Smooth muscle cell (in vitro differentiated cells): ENCODE results near the gene ANKRD44. TPM values are rescaled to one million over a fixed set of nuclear protein-coding genes. Genes with fewer than 3 reads are reported as not detected.
"Not testable (repeated sequence)": the region's sequence is repeated elsewhere in the genome, so short reads cannot be mapped to it uniquely, and the experiment has no call there.

ENCODE experiments used
- DNase-seq: peaks from one replicate; lab custom pipeline; 2025; ENCODE audit not compliant: unreplicated experiment; lab: John Stamatoyannopoulos, UW
- H2AFZ ChIP-seq: fragments of 200-600 bp; sonication (generic); 2 replicates; pipeline ENCODE4 v1.6.0; 2016; ENCODE audit warnings: antibody characterized with exemption, low read depth, mild to moderate bottlenecking
- H3F3A ChIP-seq: fragments of 200-600 bp; sonication (generic); 2 replicates; pipeline ENCODE4 v1.6.0; 2017; ENCODE audit warnings: antibody characterized with exemption, low read depth
- H3K27ac ChIP-seq: fragments of 200-600 bp; sonication (generic); 2 replicates; pipeline ENCODE4 v1.5.1; 2016; ENCODE audit warnings: low read depth, mild to moderate bottlenecking
- H3K27me3 ChIP-seq: fragments of 200-600 bp; sonication (generic); 2 replicates; pipeline ENCODE4 v1.6.1; 2016; ENCODE audit warnings: low read depth, mild to moderate bottlenecking
- H3K36me3 ChIP-seq: fragments of 200-600 bp; sonication (generic); 2 replicates; pipeline ENCODE4 v1.5.1; 2016; ENCODE audit warnings: low read depth
- H3K4me1 ChIP-seq: fragments of 200-600 bp; sonication (generic); 2 replicates; pipeline ENCODE4 v1.5.1; 2016; ENCODE audit warnings: low read depth
- H3K4me2 ChIP-seq: fragments of 200-600 bp; sonication (generic); 2 replicates; pipeline ENCODE4 v1.6.0; 2016; ENCODE audit warnings: mild to moderate bottlenecking
- H3K4me3 ChIP-seq: fragments of 200-600 bp; sonication (generic); 2 replicates; pipeline ENCODE4 v1.5.1; 2016; ENCODE audit warnings: mild to moderate bottlenecking
- H3K79me2 ChIP-seq: fragments of 200-600 bp; sonication (generic); 2 replicates; pipeline ENCODE4 v1.6.0; 2016; ENCODE audit warnings: low read depth, mild to moderate bottlenecking
- H3K9ac ChIP-seq: fragments of 200-600 bp; sonication (generic); 2 replicates; pipeline ENCODE4 v1.6.0; 2016; ENCODE audit warnings: low read depth
- H3K9me3 ChIP-seq: fragments of 200-600 bp; sonication (generic); replicated peaks from 2 replicates; pipeline ENCODE4 v1.5.1; 2016; ENCODE audit warnings: low read depth
- H4K20me1 ChIP-seq: fragments of 200-600 bp; sonication (generic); 2 replicates; pipeline ENCODE4 v1.6.0; 2016; ENCODE audit warnings: low read depth
- WGBS: methylation state at CpG from one replicate; pipeline ENCODE4 v1.1.7; 2016; ENCODE audit warnings: low lambda C conversion rate; 5-methylcytosine and 5-hydroxymethylcytosine counted together
- polyA plus RNA-seq: library from polyadenylated mRNA; unstranded; fragments of >200 nt; fragmentation: Nextera tagmentation; extraction: Ambion mirVana; gene quantifications from 2 replicates; pipeline ENCODE4 v1.2.1, GENCODE V29; 2016
- total RNA-seq: library from RNA; depleted of rRNA; stranded (reverse); fragments of >200 nt; gene quantifications from 2 replicates; pipeline ENCODE4 v1.2.3, GENCODE V29; 2014
- TF ChIP-seq, protein P1 (sequence below): fragments of 200-600 bp; sonication (generic); IDR thresholded peaks from 2 replicates; pipeline ENCODE4 v1.5.1; 2017; ENCODE audit warnings: borderline replicate concordance, mild to moderate bottlenecking, antibody characterized with exemption; ENCODE audit not compliant: insufficient read depth, poor library complexity, severe bottlenecking

The ANKRD44 gene
- total and polyA plus RNA-seq, 2 experiments from 2014 or later, result 3.6 to 5.5 TPM

GRCh38 chr2:197028633-197029032 lies 281.9 kb downstream of the ANKRD44 start:
- no peak overlapping the region for H3K4me2 ChIP-seq
- H3K9ac ChIP-seq, result no peak overlapping the region
- DNase-seq, result no peak
- no peak overlapping the region for H3K4me3 ChIP-seq
- H3K27ac ChIP-seq, result no peak overlapping the region
- WGBS, result 90% methylated on average over 3 of the region's 3 CpGs
- no peaks in the 10 kb centered on the region for H3K79me2 ChIP-seq
- TF ChIP-seq, protein P1, sequence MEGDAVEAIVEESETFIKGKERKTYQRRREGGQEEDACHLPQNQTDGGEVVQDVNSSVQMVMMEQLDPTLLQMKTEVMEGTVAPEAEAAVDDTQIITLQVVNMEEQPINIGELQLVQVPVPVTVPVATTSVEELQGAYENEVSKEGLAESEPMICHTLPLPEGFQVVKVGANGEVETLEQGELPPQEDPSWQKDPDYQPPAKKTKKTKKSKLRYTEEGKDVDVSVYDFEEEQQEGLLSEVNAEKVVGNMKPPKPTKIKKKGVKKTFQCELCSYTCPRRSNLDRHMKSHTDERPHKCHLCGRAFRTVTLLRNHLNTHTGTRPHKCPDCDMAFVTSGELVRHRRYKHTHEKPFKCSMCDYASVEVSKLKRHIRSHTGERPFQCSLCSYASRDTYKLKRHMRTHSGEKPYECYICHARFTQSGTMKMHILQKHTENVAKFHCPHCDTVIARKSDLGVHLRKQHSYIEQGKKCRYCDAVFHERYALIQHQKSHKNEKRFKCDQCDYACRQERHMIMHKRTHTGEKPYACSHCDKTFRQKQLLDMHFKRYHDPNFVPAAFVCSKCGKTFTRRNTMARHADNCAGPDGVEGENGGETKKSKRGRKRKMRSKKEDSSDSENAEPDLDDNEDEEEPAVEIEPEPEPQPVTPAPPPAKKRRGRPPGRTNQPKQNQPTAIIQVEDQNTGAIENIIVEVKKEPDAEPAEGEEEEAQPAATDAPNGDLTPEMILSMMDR, result no peak
- peaks cover 3% of the 10 kb centered on the region for H3K27me3 ChIP-seq
- H2AFZ ChIP-seq, result no peak overlapping the region
- no peaks in the 10 kb centered on the region for H3K4me1 ChIP-seq
- H3F3A ChIP-seq, result no peaks in the 10 kb centered on the region
- H4K20me1 ChIP-seq, result no peaks in the 10 kb centered on the region
- no peaks in the 10 kb centered on the region for H3K9me3 ChIP-seq
- H3K36me3 ChIP-seq, result no peaks in the 10 kb centered on the region

GRCh38 chr2:197028230-197028629 lies 282.4 kb downstream of the ANKRD44 start:
- H3K9me3 ChIP-seq, result no peaks in the 10 kb centered on the region
- no peaks in the 10 kb centered on the region for H3F3A ChIP-seq
- H3K27ac ChIP-seq, result no peak overlapping the region
- TF ChIP-seq, protein P1, result no peak
- no peak for DNase-seq
- H3K9ac ChIP-seq, result no peak overlapping the region
- H3K79me2 ChIP-seq, result no peaks in the 10 kb centered on the region
- H3K36me3 ChIP-seq, result no peaks in the 10 kb centered on the region
- no peaks in the 10 kb centered on the region for H4K20me1 ChIP-seq
- H3K4me3 ChIP-seq, result no peak overlapping the region
- no peak overlapping the region for H3K4me2 ChIP-seq
- H3K27me3 ChIP-seq, result peaks cover 3% of the 10 kb centered on the region
- no peak overlapping the region for H2AFZ ChIP-seq
- H3K4me1 ChIP-seq, result no peaks in the 10 kb centered on the region
- 46% methylated on average over 4 of the region's 4 CpGs for WGBS

GRCh38 chr2:197024206-197024605 lies 286.4 kb downstream of the ANKRD44 start:
- TF ChIP-seq, protein P1, result no peak
- no peaks in the 10 kb centered on the region for H3K9me3 ChIP-seq
- H3K27ac ChIP-seq, result no peak overlapping the region
- H3K4me3 ChIP-seq, result no peak overlapping the region
- H4K20me1 ChIP-seq, result no peaks in the 10 kb centered on the region
- no peaks in the 10 kb centered on the region for H3K36me3 ChIP-seq
- no peaks in the 10 kb centered on the region for H3K4me1 ChIP-seq
- H3K27me3 ChIP-seq, result peaks cover 3% of the 10 kb centered on the region
- H3K4me2 ChIP-seq, result no peak overlapping the region
- DNase-seq, result no peak
- no peaks in the 10 kb centered on the region for H3K79me2 ChIP-seq
- H2AFZ ChIP-seq, result no peak overlapping the region
- 71% methylated on average over 2 of the region's 2 CpGs for WGBS
- no peaks in the 10 kb centered on the region for H3F3A ChIP-seq
- H3K9ac ChIP-seq, result no peak overlapping the region

- H3K9ac ChIP-seq, H3K36me3 ChIP-seq, H3K9me3 ChIP-seq, H4K20me1 ChIP-seq, H3K27ac ChIP-seq, H3F3A ChIP-seq, H3K27me3 ChIP-seq, DNase-seq, H3K4me3 ChIP-seq, H2AFZ ChIP-seq, H3K79me2 ChIP-seq, H3K4me1 ChIP-seq, H3K4me2 ChIP-seq: not testable (repeated sequence)
- 97% methylated on average over 2 of the region's 2 CpGs for WGBS
These were observed 289.7 kb downstream of the ANKRD44 start for GRCh38 chr2:197020921-197021320.
